SK-N-SH treated with all-trans-retinoic acid at 6 μM for 48 hours (cell line): ENCODE measurements around the gene TNFSF13B.

Experiments used
- CREB5 ChIP-seq: fragments of 250-450 bp; sonication (Bioruptor Pico); IDR thresholded peaks from 2 replicates; pipeline ENCODE4 v1.5.1; 2020; ENCODE audit warnings: low read depth, mild to moderate bottlenecking, moderate library complexity
- ISL1 ChIP-seq: fragments of 250-450 bp; sonication (Bioruptor Pico); IDR thresholded peaks from 2 replicates; pipeline ENCODE4 v2.1.2; 2022; ENCODE audit warnings: mild to moderate bottlenecking, moderate library complexity
- OSR1 ChIP-seq: fragments of 250-450 bp; sonication (Bioruptor Pico); IDR thresholded peaks from 2 replicates; pipeline ENCODE4 v1.8.0; 2022; ENCODE audit warnings: moderate library complexity, mild to moderate bottlenecking, inconsistent platforms
- PPARA ChIP-seq: fragments of 250-450 bp; sonication (Bioruptor Pico); IDR thresholded peaks from 2 replicates; pipeline ENCODE4 v1.5.0; 2020; ENCODE audit warnings: mild to moderate bottlenecking, borderline replicate concordance
- ZC3H10 ChIP-seq: fragments of 250-450 bp; sonication (Bioruptor Pico); IDR thresholded peaks from 2 replicates; pipeline ENCODE4 v1.5.1; 2021; ENCODE audit warnings: mild to moderate bottlenecking, moderate library complexity
- ZFP3 ChIP-seq: fragments of 250-450 bp; sonication (Bioruptor Pico); IDR thresholded peaks from 2 replicates; pipeline ENCODE4 v1.5.0; 2020; ENCODE audit warnings: mild to moderate bottlenecking, moderate library complexity
- ZNF8 ChIP-seq: fragments of 450-650 bp; formaldehyde crosslinking; IDR thresholded peaks from 2 replicates; pipeline ENCODE4 v1.5.0; 2020; ENCODE audit warnings: mild to moderate bottlenecking, moderate library complexity

GRCh38 chr13:108297114-108297513, 27.6 kb downstream of the TNFSF13B start:
- TF ChIP-seq ISL1 (CRISPR knock-in tag) (no peak), OSR1 (CRISPR knock-in tag) (no peak), ZNF8 (CRISPR knock-in tag) (no peak), CREB5 (no peak), ZFP3 (CRISPR knock-in tag) (no peak), ZC3H10 (CRISPR knock-in tag) (no peak), PPARA (no peak)
